ENCODE measurements around the gene SLC22A13. TPM values are rescaled to one million over a fixed set of nuclear protein-coding genes. Genes with fewer than 3 reads are reported as not detected.
A peak's percentile ranks its signal among the peaks of the same experiment; 100 is the strongest.

Gene SLC22A13
- total and polyA plus RNA-seq, 10 of the 15 experiments (the other 5 are each of a cell fraction or from before 2014, with no cell fraction given): 0.03 to 0.19 (median 0.11) TPM; not detected in 5

DNA sequence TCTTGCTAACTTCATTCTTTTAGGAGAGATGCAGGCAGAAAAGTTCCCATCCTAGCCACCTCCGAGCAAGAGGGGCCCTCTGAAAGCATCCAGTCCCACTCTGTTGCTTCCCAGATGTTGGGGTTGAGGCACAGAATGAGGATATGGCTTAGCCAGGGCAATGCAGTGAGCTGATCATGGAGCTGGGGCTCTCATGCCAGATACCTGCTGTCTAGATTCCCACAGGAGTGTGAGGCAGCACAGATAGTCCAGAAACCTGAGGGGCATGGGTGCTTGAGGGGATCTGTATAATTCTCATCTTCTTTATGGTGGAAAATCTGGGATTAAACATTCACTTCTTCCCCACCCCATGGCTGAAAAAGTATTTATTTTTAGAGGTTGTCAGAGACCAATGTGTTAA lies 1.2 kb downstream of the SLC22A13 start:
- intact Hi-C loops (cut with micrococcal nuclease; ENCODE audit: unreplicated experiment): no loop called here
- no peak for ATAC-seq
- Histone ChIP-seq H2AFZ (ENCODE audit: control insufficient read depth, low read depth, low read length) (no peak overlapping the region), H3K9me3 (replicated peaks; ENCODE audit: control insufficient read depth, insufficient read depth, low read length) (no peaks in the 10 kb centered on the region), H3K4me3 (no peak overlapping the region), H3K27me3 (replicated peaks in 1 of 2; ENCODE audit: control insufficient read depth in 2 of 2, insufficient read depth in 2 of 2, low read length in 1 of 2) (no peaks in the 10 kb centered on the region), H3K4me2 (ENCODE audit: control insufficient read depth, insufficient read depth) (no peak overlapping the region), H3K36me3 (ENCODE audit: control insufficient read depth in 2 of 2, insufficient read depth in 2 of 2, low read length in 1 of 2) (no peaks in the 10 kb centered on the region), H3K4me1 (ENCODE audit: control insufficient read depth, insufficient read depth, low read length) (peaks cover 14% of the 10 kb centered on the region), H3K27ac (ENCODE audit: control insufficient read depth, insufficient read depth) (no peak overlapping the region), H3K9ac (ENCODE audit: control insufficient read depth, insufficient read depth, low read length) (no peak overlapping the region), H4K20me1 (ENCODE audit: control insufficient read depth, insufficient read depth) (no peaks in the 10 kb centered on the region), H3K79me2 (ENCODE audit: control insufficient read depth, insufficient read depth, low read length) (no peaks in the 10 kb centered on the region)
- FAIRE-seq: no peak
- CTCF ChIA-PET: no interaction called here
- 0% methylated on average over 1 of the region's 1 CpG for WGBS (ENCODE audit: insufficient coverage, insufficient replicate concordance, low lambda C conversion rate, missing lambda C conversion rate)
- SMC1A ChIA-PET (ENCODE audit: uncharacterized antibody, unreplicated experiment): interaction anchor here (0.9 kb wide), 1 partner anchor 9 kb away, joined by 3 read pairs; no protein-coding TSS in a partner anchor
- in situ Hi-C loops (cut with MboI): no loop called here
- no peak for TF ChIP-seq SRF (IDR thresholded peaks at IDR 0.05; ENCODE audit: low read depth in 2 of 2, low read length in 2 of 2)
- no peak for TF ChIP-seq TCF12 (IDR thresholded peaks at IDR 0.05; ENCODE audit: low read depth, low read length)
- TF ChIP-seq RAD21 (IDR thresholded peaks at IDR 0.05; ENCODE audit: insufficient read depth, low read depth, low read length): no peak
- no TSS peak for BruUV-seq (replicated peaks)
- POLR2A ChIA-PET: interaction anchor here (0.6 kb wide), 2 partner anchors 11 to 115 kb away, joined by 3 to 7 read pairs; no protein-coding TSS in a partner anchor
- RAD21 ChIA-PET (ENCODE audit: unreplicated experiment): interaction anchor here (1.6 kb wide), 1 partner anchor 130 kb away, joined by 3 read pairs; the partner anchor contains the start of gene ACAA1
- no peak for DNase-seq (ENCODE audit: low read depth, low spot score)

DNA sequence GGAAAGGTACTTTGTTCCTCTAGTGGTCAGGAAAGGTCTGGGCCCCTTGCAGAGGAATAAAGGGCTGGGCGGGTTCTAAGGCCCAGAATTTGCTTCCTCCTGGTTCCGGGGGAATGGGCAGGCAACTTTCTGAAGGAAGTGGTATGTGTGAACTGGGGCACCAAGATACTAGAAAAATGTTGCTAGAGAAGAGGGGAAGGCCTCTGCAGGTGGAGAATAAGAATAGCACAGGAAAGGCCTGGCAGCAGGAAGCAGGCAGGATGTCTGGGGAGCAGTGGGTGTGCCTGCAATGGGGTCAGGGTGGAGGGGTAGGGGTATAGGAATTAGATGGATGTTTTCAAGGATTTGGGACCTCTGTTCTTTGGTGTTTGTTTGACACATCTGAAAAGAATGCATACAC lies 2.0 kb downstream of the SLC22A13 start:
- in situ Hi-C loops (cut with MboI) (no loop called here), intact Hi-C loops (cut with micrococcal nuclease; ENCODE audit: unreplicated experiment) (no loop called here)
- FAIRE-seq (no peak), ATAC-seq (peak; percentile 37; the same call in 2 of the 3 replicates), DNase-seq (ENCODE audit: low read depth, low spot score) (no peak)
- Histone ChIP-seq H3K27me3 (replicated peaks in 1 of 2; ENCODE audit: control insufficient read depth in 2 of 2, insufficient read depth in 2 of 2, low read length in 1 of 2) (no peaks in the 10 kb centered on the region), H3K27ac (ENCODE audit: control insufficient read depth, insufficient read depth) (no peak overlapping the region), H3K9ac (ENCODE audit: control insufficient read depth, insufficient read depth, low read length) (no peak overlapping the region), H2AFZ (ENCODE audit: control insufficient read depth, low read depth, low read length) (peak overlapping the region; percentile 7; the same call in 1 of the 2 replicates), H3K36me3 (ENCODE audit: control insufficient read depth in 2 of 2, insufficient read depth in 2 of 2, low read length in 1 of 2) (no peaks in the 10 kb centered on the region), H3K4me1 (ENCODE audit: control insufficient read depth, insufficient read depth, low read length) (peaks cover 14% of the 10 kb centered on the region), H3K4me2 (ENCODE audit: control insufficient read depth, insufficient read depth) (peak overlapping the region; percentile 50; the same call in 1 of the 2 replicates), H4K20me1 (ENCODE audit: control insufficient read depth, insufficient read depth) (no peaks in the 10 kb centered on the region), H3K4me3 (no peak overlapping the region), H3K79me2 (ENCODE audit: control insufficient read depth, insufficient read depth, low read length) (no peaks in the 10 kb centered on the region), H3K9me3 (replicated peaks; ENCODE audit: control insufficient read depth, insufficient read depth, low read length) (no peaks in the 10 kb centered on the region)
- no TSS peak for BruUV-seq (replicated peaks)
- ChIA-PET SMC1A (ENCODE audit: uncharacterized antibody, unreplicated experiment) (interaction anchor here (0.9 to 1.4 kb wide), 2 partner anchors 10 to 31 kb away, joined by 3 read pairs; no protein-coding TSS in a partner anchor), POLR2A (interaction anchor here (0.6 kb wide), 1 partner anchor 12 kb away, joined by 3 read pairs; no protein-coding TSS in a partner anchor), RAD21 (ENCODE audit: unreplicated experiment) (interaction anchor here (1.6 kb wide), 1 partner anchor 131 kb away, joined by 3 read pairs; the partner anchor contains the start of gene ACAA1), CTCF (no interaction called here)
- 29% methylated on average over 2 of the region's 2 CpGs for WGBS (ENCODE audit: insufficient coverage, insufficient replicate concordance, low lambda C conversion rate, missing lambda C conversion rate)
- TF ChIP-seq, protein P1, sequence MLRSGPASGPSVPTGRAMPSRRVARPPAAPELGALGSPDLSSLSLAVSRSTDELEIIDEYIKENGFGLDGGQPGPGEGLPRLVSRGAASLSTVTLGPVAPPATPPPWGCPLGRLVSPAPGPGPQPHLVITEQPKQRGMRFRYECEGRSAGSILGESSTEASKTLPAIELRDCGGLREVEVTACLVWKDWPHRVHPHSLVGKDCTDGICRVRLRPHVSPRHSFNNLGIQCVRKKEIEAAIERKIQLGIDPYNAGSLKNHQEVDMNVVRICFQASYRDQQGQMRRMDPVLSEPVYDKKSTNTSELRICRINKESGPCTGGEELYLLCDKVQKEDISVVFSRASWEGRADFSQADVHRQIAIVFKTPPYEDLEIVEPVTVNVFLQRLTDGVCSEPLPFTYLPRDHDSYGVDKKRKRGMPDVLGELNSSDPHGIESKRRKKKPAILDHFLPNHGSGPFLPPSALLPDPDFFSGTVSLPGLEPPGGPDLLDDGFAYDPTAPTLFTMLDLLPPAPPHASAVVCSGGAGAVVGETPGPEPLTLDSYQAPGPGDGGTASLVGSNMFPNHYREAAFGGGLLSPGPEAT (IDR thresholded peaks at IDR 0.05; ENCODE audit: low read depth): no peak
- TF ChIP-seq ESRRA (IDR thresholded peaks at IDR 0.05; ENCODE audit: low read length) (no peak), RAD51 (IDR thresholded peaks at IDR 0.05) (no peak), SP1 (IDR thresholded peaks at IDR 0.05; ENCODE audit: low read depth, low read length) (no peak), MTA3 (IDR thresholded peaks at IDR 0.05; ENCODE audit: borderline replicate concordance, low read length) (no peak), TARDBP (IDR thresholded peaks at IDR 0.05; ENCODE audit: borderline replicate concordance) (no peak), GATAD2B (conservative IDR thresholded peaks at IDR 0.05; ENCODE audit: low read depth) (no peak), JUNB (IDR thresholded peaks at IDR 0.05) (no peak), BACH1 (IDR thresholded peaks at IDR 0.05; ENCODE audit: borderline replicate concordance) (no peak), PRDM15 (CRISPR knock-in tag; IDR thresholded peaks at IDR 0.05) (no peak)
